GM12874 (cell line): ENCODE data around the gene SUMF1.

Experiments used
- TF ChIP-seq, protein P1 (sequence below): IDR thresholded peaks from 2 replicates; pipeline ENCODE4 v1.5.1; 2011; ENCODE audit warnings: low read depth, mild to moderate bottlenecking, control low read depth, low read length, moderate library complexity; ENCODE audit not compliant: insufficient read depth

The SUMF1 gene

DNA sequence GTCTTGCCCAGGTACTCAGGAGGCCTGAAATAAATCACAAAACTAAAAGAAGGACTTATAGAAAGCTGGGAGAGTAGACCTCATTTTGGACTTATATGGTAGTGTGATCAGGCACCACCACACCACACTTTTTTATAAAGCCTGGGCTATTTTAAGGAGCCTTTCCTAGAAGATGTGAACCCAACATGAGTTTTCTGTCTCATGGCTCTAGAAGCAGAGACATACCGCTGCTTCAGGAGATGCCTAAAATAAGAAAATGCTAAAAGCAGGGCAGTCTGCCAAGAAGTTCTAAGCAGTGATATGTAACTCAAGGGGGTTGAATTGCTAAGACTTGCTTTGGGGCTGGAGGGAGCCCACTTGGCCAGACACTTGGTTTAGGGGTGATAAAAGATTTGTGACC is 49.6 kb downstream of the SUMF1 start:
- TF ChIP-seq, protein P1, sequence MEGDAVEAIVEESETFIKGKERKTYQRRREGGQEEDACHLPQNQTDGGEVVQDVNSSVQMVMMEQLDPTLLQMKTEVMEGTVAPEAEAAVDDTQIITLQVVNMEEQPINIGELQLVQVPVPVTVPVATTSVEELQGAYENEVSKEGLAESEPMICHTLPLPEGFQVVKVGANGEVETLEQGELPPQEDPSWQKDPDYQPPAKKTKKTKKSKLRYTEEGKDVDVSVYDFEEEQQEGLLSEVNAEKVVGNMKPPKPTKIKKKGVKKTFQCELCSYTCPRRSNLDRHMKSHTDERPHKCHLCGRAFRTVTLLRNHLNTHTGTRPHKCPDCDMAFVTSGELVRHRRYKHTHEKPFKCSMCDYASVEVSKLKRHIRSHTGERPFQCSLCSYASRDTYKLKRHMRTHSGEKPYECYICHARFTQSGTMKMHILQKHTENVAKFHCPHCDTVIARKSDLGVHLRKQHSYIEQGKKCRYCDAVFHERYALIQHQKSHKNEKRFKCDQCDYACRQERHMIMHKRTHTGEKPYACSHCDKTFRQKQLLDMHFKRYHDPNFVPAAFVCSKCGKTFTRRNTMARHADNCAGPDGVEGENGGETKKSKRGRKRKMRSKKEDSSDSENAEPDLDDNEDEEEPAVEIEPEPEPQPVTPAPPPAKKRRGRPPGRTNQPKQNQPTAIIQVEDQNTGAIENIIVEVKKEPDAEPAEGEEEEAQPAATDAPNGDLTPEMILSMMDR: no peak

DNA sequence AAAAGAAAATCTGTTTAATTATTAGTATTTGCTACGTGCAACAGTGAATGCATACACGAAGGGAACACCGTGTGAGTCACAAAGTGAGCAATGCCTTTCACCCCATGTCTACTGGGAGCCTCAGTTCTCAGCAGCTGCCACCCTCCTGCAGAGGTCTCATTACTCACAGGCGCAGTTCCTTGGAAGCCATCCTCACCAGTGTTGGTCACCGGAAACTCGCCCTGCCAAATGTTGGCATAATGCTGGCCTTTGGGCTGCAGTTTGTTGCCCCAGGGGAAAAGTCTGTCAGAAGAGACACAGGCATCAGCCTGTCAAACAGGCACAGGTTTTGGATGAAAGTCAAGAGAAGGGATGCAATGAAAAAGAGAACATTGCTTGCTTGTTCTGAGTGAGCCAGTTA is 50.1 kb downstream of the SUMF1 start:
- TF ChIP-seq, protein P1: no peak

DNA sequence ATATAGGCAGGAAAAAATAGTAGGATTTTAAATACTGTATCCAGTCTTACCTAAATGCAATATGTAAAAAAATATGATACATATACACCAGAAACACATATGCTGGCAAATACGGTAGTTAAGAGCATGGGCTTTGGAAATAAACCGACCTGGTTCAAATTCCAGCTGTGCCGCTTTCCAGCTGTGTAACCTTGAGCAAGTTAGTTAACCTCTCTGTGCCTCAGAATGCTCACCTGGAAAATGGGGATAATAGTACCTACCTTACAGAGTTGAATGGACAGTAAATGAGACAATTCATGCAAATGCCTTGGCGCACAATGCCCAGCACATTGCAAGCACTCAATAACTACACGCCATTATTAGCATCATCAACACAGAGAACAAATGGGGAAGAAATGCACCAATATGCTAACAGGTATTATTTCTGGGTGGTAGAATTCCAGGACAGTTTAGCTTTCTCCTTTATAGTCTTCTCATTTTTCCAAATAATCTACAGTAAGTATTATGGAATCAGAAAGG is 50.6 kb downstream of the SUMF1 start:
- TF ChIP-seq, protein P1: no peak

DNA sequence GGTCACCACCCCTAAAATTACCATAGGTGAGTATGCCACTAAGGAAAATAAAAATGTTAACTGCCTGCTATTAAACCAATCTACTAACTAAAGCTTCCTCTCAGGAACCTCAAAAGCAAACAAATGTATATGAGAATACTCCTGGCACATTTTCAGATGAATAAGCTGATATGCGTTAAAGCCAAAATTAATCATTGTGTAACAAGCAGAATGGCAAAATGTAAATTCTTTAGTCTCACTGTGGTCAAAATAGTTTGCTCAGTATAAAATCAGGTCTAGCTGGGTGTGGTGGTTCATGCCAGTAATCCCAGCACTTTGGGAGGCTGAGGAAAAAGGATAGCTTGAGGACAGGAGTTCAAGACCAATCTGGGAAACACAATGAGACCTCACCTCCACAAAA is 53.6 kb downstream of the SUMF1 start:
- TF ChIP-seq, protein P1: no peak

DNA sequence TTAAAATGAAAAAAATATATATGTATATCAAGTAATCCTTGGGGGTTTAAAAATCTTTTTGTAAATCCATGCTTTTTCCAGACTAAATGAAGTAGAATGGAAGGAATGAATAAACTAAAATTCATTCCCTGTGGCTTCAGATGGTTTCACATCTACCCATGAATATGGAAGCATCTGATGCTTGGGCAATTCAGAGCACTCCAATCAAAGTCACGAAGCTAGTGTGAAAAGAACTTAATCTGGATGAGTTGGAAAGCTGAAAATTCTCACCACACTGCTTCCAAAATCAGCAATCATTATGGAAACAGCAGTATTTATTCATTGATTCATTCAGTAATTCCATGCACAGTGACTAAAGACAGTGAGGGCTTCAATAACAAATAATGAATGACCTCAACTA is 55.2 kb downstream of the SUMF1 start:
- TF ChIP-seq, protein P1: no peak

DNA sequence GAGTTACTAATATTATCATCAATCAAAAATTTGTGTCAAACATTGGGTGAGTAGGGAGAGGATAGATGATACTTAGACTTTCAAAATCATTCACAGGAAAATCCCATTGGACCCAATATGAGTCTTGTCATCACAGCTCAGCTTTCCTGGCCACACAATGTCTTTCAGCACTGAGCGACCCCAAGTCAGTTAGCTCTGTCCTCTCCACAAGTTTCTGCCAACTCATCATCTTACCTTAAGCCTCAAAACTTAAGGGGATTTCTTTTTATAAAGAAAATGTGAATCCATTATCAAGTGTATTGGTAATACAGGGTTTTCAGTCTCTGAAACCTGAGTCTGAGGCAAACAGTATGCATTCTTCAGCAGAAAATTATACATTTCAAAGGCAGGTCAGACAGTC is 55.8 kb downstream of the SUMF1 start:
- TF ChIP-seq, protein P1: no peak

DNA sequence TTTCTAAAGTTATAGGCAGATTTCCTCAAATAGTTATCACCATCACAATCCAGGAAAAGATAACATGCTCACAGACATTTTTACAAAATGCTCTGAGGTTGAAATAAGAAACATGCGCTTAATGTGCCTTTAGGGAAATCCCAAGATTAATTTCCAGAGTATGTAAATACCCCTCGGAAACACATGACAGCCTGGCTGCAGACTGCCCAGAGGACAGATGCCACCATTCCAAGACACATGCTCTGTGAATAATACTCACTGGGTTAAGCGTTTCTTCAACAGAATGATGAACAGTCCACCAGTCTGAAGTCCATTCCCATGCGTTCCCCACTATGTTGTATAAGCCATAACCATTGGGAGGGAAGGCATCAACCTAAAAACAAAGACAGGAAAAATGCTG is 56.5 kb downstream of the SUMF1 start:
- TF ChIP-seq, protein P1: no peak

DNA sequence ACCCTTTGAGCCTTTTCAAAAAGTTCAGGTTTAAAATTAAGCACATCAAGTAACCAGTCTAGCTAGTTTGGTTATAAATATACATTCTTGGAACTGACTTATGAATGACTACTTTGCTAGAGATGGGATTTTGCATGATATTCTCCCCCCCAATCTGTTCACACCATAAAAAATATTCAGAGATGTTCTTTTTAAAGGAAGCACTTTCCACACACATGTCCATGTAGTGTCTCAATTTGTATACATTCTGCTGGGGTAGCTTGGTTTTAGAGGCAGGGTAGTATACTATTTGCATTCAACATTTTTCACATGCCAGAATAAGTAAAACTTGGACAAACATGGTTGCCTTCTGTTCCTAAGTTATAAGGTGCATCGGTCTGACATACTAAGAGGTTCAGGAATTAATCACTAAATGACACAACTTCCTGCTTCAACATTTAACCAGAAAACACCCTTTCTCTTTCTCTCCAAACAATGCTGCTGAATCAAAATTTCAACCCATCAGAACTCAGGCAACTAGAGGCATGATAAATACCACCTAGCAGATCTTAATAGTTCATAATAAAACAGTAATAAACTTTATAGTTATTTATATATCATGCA is 57.0 kb downstream of the SUMF1 start:
- TF ChIP-seq, protein P1: no peak
